CD4-positive, alpha-beta T cell treated with Interleukin-6 for 4 hours (primary cell): ENCODE results near the gene GJA8.
"Not testable (repeated sequence)": the region's sequence is repeated elsewhere in the genome, so short reads cannot be mapped to it uniquely, and the experiment has no call there.

Experiments used
- DNase-seq: peaks from one replicate; pipeline ENCODE4 v3.0.0-alpha.2; 2020; ENCODE audit warnings: mixed read lengths

Gene GJA8

GRCh38 chr1:147928236-147929132, 25.9 kb downstream of the GJA8 start, which contains the start of gene GPR89B:
TSS of gene GPR89B (plus strand) at chr1:147928420. CDS start at chr1:147928537, 117 bp downstream.
- peak; percentile 96 for DNase-seq

GRCh38 chr1:147931137-147931536, 28.5 kb downstream of the GJA8 start:
- DNase-seq, result not testable (repeated sequence)

- not testable (repeated sequence) for DNase-seq
Observed at GRCh38 chr1:147935296-147935695, 32.7 kb downstream of the GJA8 start.

- not testable (repeated sequence) for DNase-seq
Observed at GRCh38 chr1:147940456-147940855, 37.9 kb downstream of the GJA8 start.

GRCh38 chr1:147942563-147942962, 40.0 kb downstream of the GJA8 start:
- DNase-seq, result not testable (repeated sequence)

- DNase-seq, result not testable (repeated sequence)
Observed at GRCh38 chr1:147949517-147949916, 46.9 kb downstream of the GJA8 start.
